RWPE1 (cell line): ENCODE data around the gene LHX3.

Experiments used
- CTCF ChIA-PET: fragments of 350-600 bp; sonication (Branson Sonifier 250); formaldehyde crosslinking; extraction: SDS; loops from one replicate; lab custom pipeline; 2021; lab: Yijun Ruan, JAX
- POLR2A ChIA-PET: fragments of 400-600 bp; formaldehyde crosslinking; extraction: SDS; loops from one replicate; lab custom pipeline; 2020; ENCODE audit warnings: antibody characterized with exemption; ENCODE audit not compliant: low non-redundant PET; lab: Yijun Ruan, JAX
- DNase-seq: peaks from one replicate; pipeline ENCODE4 v3.0.0; 2012; ENCODE audit warnings: low spot score
- H3K27ac ChIP-seq: fragments of 450-650 bp; 2 replicates; pipeline ENCODE4 v1.5.1; 2017
- CTCF ChIP-seq: fragments of 450-650 bp; conservative IDR thresholded peaks from 2 replicates; pipeline ENCODE4 v1.5.1; 2017; ENCODE audit warnings: low read depth, mild to moderate bottlenecking

The LHX3 gene

GRCh38 chr9:136205707-136205992, 722 bp upstream of the LHX3 start:
- CTCF ChIA-PET: interaction anchor here (0.7 to 0.9 kb wide), 2 partner anchors 13 to 35 kb away, joined by 3 to 4 read pairs; no protein-coding TSS in a partner anchor
- TF ChIP-seq CTCF: no peak
- DNase-seq: no peak
- POLR2A ChIA-PET: no interaction called here
- no peak overlapping the region for H3K27ac ChIP-seq

- POLR2A ChIA-PET: no interaction called here
- no peak overlapping the region for H3K27ac ChIP-seq
- DNase-seq: no peak
Observed at GRCh38 chr9:136204145-136204805, 653 bp downstream of the LHX3 start.

GRCh38 chr9:136203408-136204144, 1.4 kb downstream of the LHX3 start:
- no peak overlapping the region for H3K27ac ChIP-seq
- CTCF ChIA-PET: no interaction called here
- POLR2A ChIA-PET: no interaction called here
- DNase-seq: no peak
- TF ChIP-seq CTCF: no peak

More at GRCh38 chr9:136204145-136204805, 653 bp downstream of the LHX3 start:
- CTCF ChIA-PET: no interaction called here
- no peak for TF ChIP-seq CTCF

GRCh38 chr9:136202454-136203407, 2.2 kb downstream of the LHX3 start:
- CTCF ChIA-PET: interaction anchor here (0.6 kb wide), 3 partner anchors 81 to 500 kb away, joined by 3 to 5 read pairs (median 4); no protein-coding TSS in a partner anchor
- H3K27ac ChIP-seq: no peak overlapping the region
- TF ChIP-seq CTCF: no peak
- POLR2A ChIA-PET: no interaction called here
- DNase-seq: no peak

- ChIA-PET POLR2A (no interaction called here), CTCF (interaction anchor here (0.6 kb wide), 3 partner anchors 82 to 499 kb away, joined by 3 to 5 read pairs (median 4); no protein-coding TSS in a partner anchor)
- no peak overlapping the region for H3K27ac ChIP-seq
- no peak for TF ChIP-seq CTCF
- peak; percentile 68 for DNase-seq
Observed at GRCh38 chr9:136201609-136202453, 3.1 kb downstream of the LHX3 start.
